ENCODE measurements around the gene KLHL17.
"Not testable (repeated sequence)": the region's sequence is repeated elsewhere in the genome, so short reads cannot be mapped to it uniquely, and the experiment has no call there.

GRCh38 chr1:994546-994945, 34.2 kb downstream of the KLHL17 start:
- TF ChIP-seq POLR2AphosphoS5 (IDR thresholded peaks at IDR 0.05; ENCODE audit: borderline replicate concordance, low read depth, low read length); EZH2 (IDR thresholded peaks at IDR 0.05): not testable (repeated sequence)
